T-helper 2 cell treated with Interferon-gamma antibody and Interleukin-4, amounts not matched to agents 5 μg/mL and 100 μg/mL, for 36 hours (primary cell): ENCODE measurements around the gene SH3D21.

ENCODE experiments used
- DNase-seq: peaks from one replicate; pipeline ENCODE4 v3.0.0; 2021; ENCODE audit warnings: low spot score
- H3K27ac Mint-ChIP-seq: one replicate; pipeline ENCODE4 v1.8.0; 2021; ENCODE audit warnings: mild to moderate bottlenecking, mixed read lengths
- H3K27me3 Mint-ChIP-seq: one replicate; pipeline ENCODE4 v1.8.0; 2021; ENCODE audit warnings: low read depth, mixed read lengths
- H3K36me3 Mint-ChIP-seq: one replicate; pipeline ENCODE4 v1.8.0; 2021; ENCODE audit warnings: low read depth, mixed read lengths
- H3K4me1 Mint-ChIP-seq: one replicate; pipeline ENCODE4 v1.8.0; 2021; ENCODE audit warnings: low read depth, mixed read lengths
- H3K4me3 Mint-ChIP-seq: one replicate; pipeline ENCODE4 v1.8.0; 2022; ENCODE audit warnings: mild to moderate bottlenecking, moderate library complexity, mixed read lengths
- H3K9me3 Mint-ChIP-seq: one replicate; pipeline ENCODE4 v1.8.0; 2021; ENCODE audit warnings: mixed read lengths

SH3D21 gene

GRCh38 chr1:36307601-36308330, 1.6 kb downstream of the SH3D21 start:
- no peaks in the 10 kb centered on the region for H3K27me3 Mint-ChIP-seq
- peaks cover 31% of the 10 kb centered on the region for H3K36me3 Mint-ChIP-seq
- DNase-seq, result no peak
- H3K27ac Mint-ChIP-seq, result peak overlapping the region; percentile 47
- H3K9me3 Mint-ChIP-seq, result no peaks in the 10 kb centered on the region
- H3K4me1 Mint-ChIP-seq, result peaks cover 35% of the 10 kb centered on the region
- peak overlapping the region; percentile 95 for H3K4me3 Mint-ChIP-seq

- Mint-ChIP-seq H3K4me3 (no peak overlapping the region), H3K36me3 (peaks cover 22% of the 10 kb centered on the region), H3K4me1 (peaks cover 29% of the 10 kb centered on the region), H3K27me3 (no peaks in the 10 kb centered on the region), H3K27ac (no peak overlapping the region), H3K9me3 (no peaks in the 10 kb centered on the region)
- no peak for DNase-seq
Measured at GRCh38 chr1:36309397-36309796, 3.2 kb downstream of the SH3D21 start.

DNA sequence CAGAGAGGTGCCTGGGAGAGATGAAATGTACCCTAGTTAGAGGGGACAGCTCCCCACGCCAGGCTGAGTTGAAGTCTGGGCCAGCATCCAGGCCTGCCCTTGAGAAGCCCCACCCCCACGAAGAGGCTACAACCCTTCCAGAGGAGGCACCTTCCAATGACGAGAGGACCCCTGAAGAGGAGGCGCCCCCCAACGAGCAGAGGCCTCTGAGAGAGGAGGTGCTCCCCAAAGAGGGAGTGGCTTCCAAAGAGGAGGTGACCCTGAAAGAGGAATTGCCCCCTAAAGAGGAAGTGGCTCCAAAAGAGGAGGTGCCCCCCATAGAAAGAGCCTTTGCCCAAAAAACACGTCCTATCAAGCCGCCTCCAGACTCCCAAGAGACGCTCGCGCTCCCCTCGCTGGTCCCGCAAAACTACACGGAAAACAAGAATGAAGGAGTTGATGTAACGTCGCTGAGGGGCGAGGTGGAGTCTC, 14.2 kb downstream of the SH3D21 start:
- peak overlapping the region; percentile 27 for H3K4me3 Mint-ChIP-seq
- DNase-seq, result no peak
- peaks cover 3% of the 10 kb centered on the region for H3K27me3 Mint-ChIP-seq
- no peak overlapping the region for H3K27ac Mint-ChIP-seq
- H3K9me3 Mint-ChIP-seq, result no peaks in the 10 kb centered on the region
- peaks cover 17% of the 10 kb centered on the region for H3K4me1 Mint-ChIP-seq
- H3K36me3 Mint-ChIP-seq, result peaks cover 13% of the 10 kb centered on the region

GRCh38 chr1:36320767-36321118, 14.6 kb downstream of the SH3D21 start:
- Mint-ChIP-seq H3K27ac (no peak overlapping the region), H3K4me1 (peaks cover 17% of the 10 kb centered on the region), H3K4me3 (peak overlapping the region; percentile 27), H3K9me3 (no peaks in the 10 kb centered on the region), H3K36me3 (peaks cover 11% of the 10 kb centered on the region), H3K27me3 (peaks cover 3% of the 10 kb centered on the region)
- DNase-seq, result no peak

DNA sequence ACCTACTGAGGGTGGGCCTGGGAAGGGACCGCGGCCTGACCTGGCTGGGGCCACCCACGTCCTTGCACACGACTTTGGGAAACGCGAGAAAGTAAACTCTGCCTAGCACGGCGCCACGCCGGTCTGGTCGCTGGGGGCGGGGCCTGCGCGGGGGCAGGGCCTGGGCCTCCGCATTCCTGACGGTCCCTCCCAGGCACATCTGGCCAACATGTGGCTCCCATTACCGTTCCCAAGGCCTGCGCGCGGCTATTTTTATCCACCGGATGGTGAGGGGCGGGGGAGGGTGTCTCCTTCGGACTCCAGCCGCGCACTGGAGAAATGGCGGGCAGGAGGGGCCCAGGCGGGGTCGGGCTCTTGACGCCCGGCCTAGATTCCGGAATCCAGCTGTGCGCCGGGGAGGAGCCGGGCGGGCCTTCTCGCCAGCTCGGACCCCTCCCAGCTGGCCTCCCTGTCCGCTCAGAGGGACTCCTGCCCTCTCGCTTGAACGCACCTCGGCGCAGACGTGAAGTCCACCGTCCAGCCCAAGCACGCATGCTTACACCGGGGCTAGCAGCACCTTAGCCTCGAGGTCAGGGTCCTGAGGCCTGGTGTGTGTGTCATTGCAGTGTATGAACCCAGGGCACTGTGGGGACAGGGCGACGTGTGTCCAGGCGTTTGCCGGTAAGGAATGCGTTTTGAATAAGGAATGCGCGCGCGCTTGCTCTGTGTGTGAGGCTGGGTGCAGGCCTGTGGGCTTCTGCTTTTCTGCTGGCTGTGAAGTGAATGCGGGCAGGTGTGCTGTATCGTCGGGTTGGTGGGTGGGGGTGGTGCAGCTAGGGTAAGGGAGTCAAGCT, 15.2 kb downstream of the SH3D21 start:
- Mint-ChIP-seq H3K36me3 (peaks cover 9% of the 10 kb centered on the region), H3K4me1 (peaks cover 17% of the 10 kb centered on the region), H3K9me3 (no peaks in the 10 kb centered on the region), H3K27me3 (peaks cover 3% of the 10 kb centered on the region), H3K27ac (no peak overlapping the region), H3K4me3 (peak overlapping the region; percentile 34)
- DNase-seq, result peak; percentile 28

DNA sequence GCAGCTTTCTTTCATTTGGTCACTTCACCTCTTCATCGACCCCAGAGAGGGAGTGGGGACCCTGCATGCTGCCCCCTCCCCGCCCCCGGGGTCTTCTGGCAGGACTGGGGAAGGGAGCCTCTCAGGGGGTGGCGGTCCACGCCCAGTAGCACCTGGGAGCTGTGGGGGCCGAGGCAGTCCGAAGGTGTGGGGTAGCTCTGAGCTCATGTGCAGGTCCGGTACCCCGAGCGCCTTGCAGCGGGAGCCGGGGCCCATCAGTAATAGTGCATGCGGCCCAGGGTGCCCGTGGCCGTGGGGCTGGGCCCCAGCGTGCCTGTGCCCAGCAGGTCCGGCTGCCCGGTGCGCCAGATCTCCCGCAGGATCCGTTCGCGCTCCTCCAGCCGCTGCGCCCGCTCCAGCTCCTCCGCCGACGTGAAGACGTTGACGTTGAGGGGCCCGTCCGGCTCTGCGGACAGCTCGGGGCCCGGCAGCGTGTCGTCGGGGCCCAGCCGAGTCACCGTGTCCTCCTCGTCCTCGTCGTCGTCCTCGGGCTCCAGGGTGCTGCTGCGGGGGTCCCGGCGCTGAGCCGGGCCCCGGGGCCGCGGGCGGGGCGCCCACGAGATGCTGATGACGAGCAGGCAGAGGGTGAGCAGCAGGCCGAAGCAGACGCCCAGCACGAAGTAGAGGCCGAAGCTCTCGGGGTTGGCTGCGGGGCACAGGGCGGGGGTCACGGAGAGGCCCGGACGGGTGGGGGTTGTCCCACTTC, 16.0 kb downstream of the SH3D21 start:
- Mint-ChIP-seq H3K27me3 (peaks cover 3% of the 10 kb centered on the region), H3K36me3 (peaks cover 9% of the 10 kb centered on the region), H3K27ac (no peak overlapping the region), H3K4me3 (peak overlapping the region; percentile 34), H3K4me1 (peaks cover 17% of the 10 kb centered on the region), H3K9me3 (no peaks in the 10 kb centered on the region)
- DNase-seq, result no peak

DNA sequence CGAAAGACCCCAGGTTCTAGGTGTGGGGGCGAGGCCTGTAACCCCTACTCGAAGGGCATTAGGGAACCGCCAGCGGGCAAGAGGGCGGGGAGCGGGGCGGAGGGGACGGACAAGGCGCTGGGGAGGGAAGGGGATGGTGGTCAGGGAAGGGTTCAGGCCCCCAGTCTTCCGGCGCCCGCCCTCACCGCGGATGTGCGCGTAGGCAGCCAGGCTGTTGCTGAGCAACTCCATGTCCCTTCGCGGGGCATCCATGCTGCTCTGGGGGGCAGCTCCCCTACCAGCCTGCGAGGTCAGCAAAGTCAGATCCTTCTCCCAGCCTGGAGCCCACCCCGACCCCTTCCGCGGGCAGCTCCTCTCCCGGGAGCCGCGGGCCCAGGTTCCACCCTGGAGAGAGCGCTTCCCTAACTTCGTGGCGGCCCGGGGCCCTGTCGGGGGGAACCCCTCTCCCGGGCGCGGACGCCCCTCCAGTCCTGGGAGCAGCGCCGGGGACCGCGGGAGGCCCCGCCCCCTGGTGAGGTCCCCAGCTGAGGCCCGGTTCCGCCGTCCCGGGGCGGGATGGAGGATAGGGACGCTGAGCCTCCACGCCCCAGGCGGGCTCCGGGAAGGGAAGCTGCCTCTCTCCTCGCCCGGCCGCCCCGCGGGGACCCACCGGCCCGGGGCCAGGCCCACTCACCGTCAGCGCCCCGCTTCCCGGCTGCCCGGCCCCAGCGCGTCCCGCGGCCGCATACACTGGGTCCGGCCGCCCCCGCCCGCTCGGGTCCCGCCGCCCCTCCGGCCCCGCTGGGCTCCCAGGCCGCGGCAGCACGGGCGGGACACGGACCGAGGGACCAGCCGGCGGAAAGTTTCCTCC, 16.8 kb downstream of the SH3D21 start:
- Mint-ChIP-seq H3K4me3 (peak overlapping the region; percentile 69), H3K36me3 (peaks cover 7% of the 10 kb centered on the region), H3K9me3 (no peaks in the 10 kb centered on the region), H3K27me3 (peaks cover 3% of the 10 kb centered on the region), H3K4me1 (peaks cover 20% of the 10 kb centered on the region), H3K27ac (peak overlapping the region; percentile 65)
- DNase-seq, result peak; percentile 45

GRCh38 chr1:36323636-36324352, 17.6 kb downstream of the SH3D21 start, which contains the start of gene EVA1B:
Gene EVA1B, minus strand, starts transcription at chr1:36323645. Its CDS starts 608 bp downstream, at chr1:36323037.
- Mint-ChIP-seq H3K27ac (peak within 1 kb of the TSS; percentile 65), H3K9me3 (no peaks in the 10 kb centered on the region), H3K4me1 (peaks cover 20% of the 10 kb centered on the region), H3K36me3 (peaks cover 5% of the 10 kb centered on the region), H3K27me3 (peaks cover 3% of the 10 kb centered on the region), H3K4me3 (peak within 1 kb of the TSS; percentile 83)
- peak; percentile 61 for DNase-seq

- H3K36me3 Mint-ChIP-seq, result peaks cover 5% of the 10 kb centered on the region
- H3K27ac Mint-ChIP-seq, result no peak overlapping the region
- no peaks in the 10 kb centered on the region for H3K9me3 Mint-ChIP-seq
- H3K27me3 Mint-ChIP-seq, result peaks cover 3% of the 10 kb centered on the region
- peak overlapping the region; percentile 83 for H3K4me3 Mint-ChIP-seq
- peaks cover 21% of the 10 kb centered on the region for H3K4me1 Mint-ChIP-seq
- DNase-seq, result no peak
Measured at GRCh38 chr1:36324353-36324703, 18.2 kb downstream of the SH3D21 start.

GRCh38 chr1:36326499-36326898, 20.3 kb downstream of the SH3D21 start:
- peaks cover 2% of the 10 kb centered on the region for H3K36me3 Mint-ChIP-seq
- H3K27me3 Mint-ChIP-seq, result peaks cover 6% of the 10 kb centered on the region
- DNase-seq, result no peak
- H3K4me3 Mint-ChIP-seq, result no peak overlapping the region
- H3K9me3 Mint-ChIP-seq, result no peaks in the 10 kb centered on the region
- peaks cover 18% of the 10 kb centered on the region for H3K4me1 Mint-ChIP-seq
- no peak overlapping the region for H3K27ac Mint-ChIP-seq

DNA sequence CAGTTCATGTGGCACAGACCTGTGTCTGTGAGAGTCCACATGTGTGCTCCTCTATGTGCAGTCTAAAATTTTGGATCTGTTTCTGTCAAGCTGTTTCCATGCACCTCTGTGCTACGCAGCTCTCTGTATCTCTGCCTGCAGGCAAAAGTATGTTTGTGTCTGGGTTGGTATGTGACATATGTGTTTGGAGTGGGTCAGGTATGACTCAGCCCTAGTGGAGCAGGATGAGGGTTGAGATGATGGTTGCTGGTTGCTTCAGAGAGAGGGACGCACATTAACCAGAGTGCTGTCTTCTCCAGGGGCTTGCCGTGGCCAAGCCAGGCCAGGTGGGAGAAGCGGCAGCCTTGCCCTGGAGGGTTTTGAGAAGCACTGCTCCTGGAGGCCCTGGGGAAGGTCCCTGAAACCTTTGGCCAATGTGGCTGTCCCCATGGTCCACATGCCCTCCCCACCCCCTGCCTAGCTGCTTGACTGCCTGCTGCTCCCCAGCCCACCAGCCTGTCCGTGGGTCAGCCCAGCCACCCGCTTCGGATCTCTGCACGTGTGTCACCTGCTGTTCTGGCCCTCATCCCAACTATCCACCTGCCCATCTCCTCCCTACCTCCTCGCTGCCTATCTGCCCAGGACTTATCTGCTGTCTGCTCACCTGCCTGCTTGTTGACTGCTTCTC, 21.4 kb downstream of the SH3D21 start:
- Mint-ChIP-seq H3K4me1 (peaks cover 14% of the 10 kb centered on the region), H3K9me3 (no peaks in the 10 kb centered on the region)

GRCh38 chr1:36328088-36328480, 21.9 kb downstream of the SH3D21 start:
- Mint-ChIP-seq H3K4me1 (peaks cover 14% of the 10 kb centered on the region), H3K27ac (no peak overlapping the region), H3K36me3 (no peaks in the 10 kb centered on the region), H3K9me3 (no peaks in the 10 kb centered on the region), H3K27me3 (peaks cover 15% of the 10 kb centered on the region), H3K4me3 (no peak overlapping the region)
- no peak for DNase-seq

More for the DNA sequence above, 21.4 kb downstream of the SH3D21 start:
- no peak for DNase-seq
- Mint-ChIP-seq H3K27ac (no peak overlapping the region), H3K4me3 (no peak overlapping the region), H3K36me3 (peaks cover 2% of the 10 kb centered on the region), H3K27me3 (peaks cover 15% of the 10 kb centered on the region)
